GM04504 (cell line): ENCODE measurements around the gene CREB5.

Experiments used
- DNase-seq: peaks from one replicate; pipeline ENCODE4 v3.0.0-alpha.2; 2012; ENCODE audit warnings: low read depth

Gene CREB5

DNA sequence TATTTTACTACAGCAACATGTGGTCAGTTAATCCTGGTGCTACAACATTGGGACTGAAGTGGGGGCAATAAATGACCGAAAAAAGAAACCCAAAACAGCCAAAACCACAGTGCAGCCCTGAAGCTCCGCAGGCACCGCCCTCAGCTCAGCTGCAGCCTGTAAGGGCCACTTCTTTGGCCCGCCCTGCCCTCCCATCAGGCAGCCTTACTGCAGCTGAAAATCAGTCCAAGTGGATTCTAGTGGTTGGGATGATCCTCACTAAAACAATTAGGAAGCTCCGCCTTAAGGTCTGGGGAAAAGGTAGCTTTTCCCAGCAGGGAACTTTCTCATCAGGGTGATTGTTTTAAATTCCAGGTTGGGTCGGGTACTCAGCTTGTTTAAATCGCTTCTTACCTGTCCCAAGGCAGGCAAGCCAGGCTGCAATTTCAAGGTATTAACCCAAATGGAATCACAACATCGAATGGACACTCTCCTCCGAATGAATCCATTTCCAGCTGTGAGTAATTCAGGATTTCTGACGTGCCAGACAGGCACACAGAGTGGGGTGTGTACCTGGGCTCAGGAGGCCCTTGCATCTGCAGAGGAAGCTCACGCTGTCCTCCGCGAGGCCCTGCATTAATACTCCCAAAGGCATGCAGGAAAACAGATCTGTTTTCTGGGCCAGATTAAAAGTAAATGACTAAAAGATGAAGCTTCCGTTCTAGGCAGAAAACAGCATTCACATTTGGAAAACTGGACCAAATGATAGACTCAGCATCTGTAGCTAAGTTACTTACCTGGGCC is 104.3 kb downstream of the CREB5 start:
- DNase-seq: no peak

- DNase-seq: no peak
Measured at GRCh38 chr7:28517206-28517605, 104.9 kb downstream of the CREB5 start.

GRCh38 chr7:28517606-28518005 is 105.3 kb downstream of the CREB5 start:
- DNase-seq: no peak

- DNase-seq: no peak
Measured at GRCh38 chr7:28520074-28521015, 108.0 kb downstream of the CREB5 start.

DNA sequence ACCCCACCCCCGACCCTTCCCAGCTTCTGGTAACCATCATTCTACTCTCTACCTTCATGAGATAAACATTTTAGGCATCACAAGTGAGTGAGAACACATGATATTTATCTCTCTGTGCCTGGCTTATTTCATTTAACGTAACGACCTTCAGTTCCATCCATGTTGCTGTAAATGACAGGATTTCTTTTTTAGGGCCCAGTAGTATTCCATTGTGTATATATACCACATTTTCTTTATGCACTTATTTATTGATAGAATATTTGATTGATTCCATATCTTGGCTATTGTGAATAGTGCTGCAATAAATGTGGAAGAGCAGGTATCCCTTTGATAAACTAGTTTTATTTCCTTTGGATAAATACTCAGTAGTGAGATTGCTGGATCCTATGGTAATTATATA is 112.7 kb downstream of the CREB5 start:
- no peak for DNase-seq

DNA sequence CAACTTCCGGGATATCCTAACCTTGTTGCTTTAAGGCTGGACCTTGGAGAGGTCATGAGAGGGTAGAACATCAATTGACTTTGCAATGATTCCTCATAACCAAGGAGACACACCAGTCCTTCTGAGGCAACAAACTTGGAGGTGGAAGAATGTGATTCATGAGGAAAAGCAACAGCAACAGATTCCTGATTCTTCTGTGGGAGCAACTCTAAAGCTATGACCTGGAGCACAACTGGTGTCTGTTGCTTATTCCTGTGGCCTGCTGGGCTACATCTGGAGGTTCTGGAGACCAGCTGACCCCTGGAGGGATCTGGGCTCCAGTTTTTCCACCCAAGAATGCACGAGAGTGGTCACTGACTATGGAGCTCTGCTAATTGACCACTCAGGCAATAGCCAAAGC is 116.6 kb downstream of the CREB5 start:
- no peak for DNase-seq

GRCh38 chr7:28529755-28530154 is 117.4 kb downstream of the CREB5 start:
- no peak for DNase-seq

GRCh38 chr7:28530175-28530802 is 118.0 kb downstream of the CREB5 start:
- DNase-seq: no peak

DNA sequence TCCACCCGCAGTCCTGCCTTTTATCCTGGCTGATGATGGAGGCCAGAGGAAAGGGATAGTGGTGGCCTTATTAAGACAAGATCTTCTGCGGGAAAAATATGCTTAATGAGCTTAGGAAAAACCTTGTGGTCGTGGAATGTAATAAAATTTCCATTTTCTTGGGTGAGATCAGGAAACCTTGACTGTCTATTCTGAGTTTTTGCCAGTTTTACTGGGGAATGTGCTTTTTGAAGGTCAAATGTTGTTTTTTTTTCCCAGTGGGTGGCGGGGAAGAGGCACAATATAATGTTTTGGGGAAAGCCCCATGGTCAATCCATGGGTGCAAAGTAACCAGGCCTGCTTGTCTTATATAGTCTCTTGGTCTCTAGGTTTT is 118.5 kb downstream of the CREB5 start:
- no peak for DNase-seq

DNA sequence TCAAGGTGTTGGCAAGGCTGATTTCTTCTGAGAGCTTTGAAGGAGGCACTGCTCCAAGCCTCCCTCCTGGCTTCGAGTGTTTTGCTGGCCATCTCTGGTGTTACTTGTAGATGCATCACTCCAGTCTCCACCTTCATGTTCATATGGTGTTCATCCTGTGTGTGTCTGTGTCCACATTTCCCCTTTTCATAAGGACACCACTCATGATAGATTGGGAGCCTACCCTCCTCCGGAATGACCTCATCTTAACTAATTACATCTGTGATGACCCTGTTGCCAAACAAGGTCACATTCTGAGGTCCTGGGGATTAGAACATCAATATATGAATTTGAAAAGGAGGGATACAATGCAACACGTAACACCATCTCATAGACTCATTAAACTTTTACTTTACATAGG is 119.0 kb downstream of the CREB5 start:
- DNase-seq: no peak

- no peak for DNase-seq
Measured at GRCh38 chr7:28532181-28532580, 119.9 kb downstream of the CREB5 start.

- DNase-seq: no peak
Measured at GRCh38 chr7:28533267-28533666, 120.9 kb downstream of the CREB5 start.

DNA sequence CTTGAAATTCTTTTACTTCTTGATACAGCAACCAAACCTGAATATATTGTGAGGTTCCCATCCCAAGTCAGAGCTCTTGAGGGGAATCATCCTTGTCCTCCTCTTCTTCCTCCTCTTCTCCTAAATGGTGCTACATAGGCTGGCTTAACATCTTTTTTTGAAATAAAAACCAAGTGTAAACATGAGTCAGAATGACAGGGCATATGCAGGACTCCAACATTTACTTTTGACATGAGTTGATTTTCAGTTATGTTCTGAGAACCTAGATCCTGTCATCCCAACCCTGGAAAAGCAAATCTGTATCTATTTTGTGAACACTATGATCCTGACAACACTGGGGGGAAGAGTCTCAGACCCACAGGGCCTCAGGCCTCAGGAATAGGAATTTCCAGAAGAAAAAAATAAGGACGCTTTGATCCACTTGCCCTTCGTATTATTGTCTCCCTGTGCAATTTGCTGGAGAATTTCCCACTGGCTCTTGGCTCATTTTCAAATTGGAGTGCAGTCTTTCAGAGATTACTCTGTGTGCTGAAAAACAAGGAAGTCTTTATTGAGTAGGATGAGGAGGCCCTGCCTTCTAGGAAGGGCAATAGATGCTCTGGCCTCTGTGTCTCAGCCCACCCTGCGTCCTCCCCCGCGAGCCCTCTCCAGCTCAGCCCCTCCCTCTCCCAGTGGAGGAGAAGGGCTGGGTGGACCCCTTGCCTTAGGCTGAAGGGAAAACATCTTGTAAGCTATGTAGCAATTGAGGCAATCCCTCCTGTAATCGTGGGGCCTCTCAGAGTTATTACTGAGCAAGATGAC is 121.6 kb downstream of the CREB5 start:
- no peak for DNase-seq

- no peak for DNase-seq
Measured at GRCh38 chr7:28536259-28536658, 123.9 kb downstream of the CREB5 start.

GRCh38 chr7:28539289-28539981 is 127.1 kb downstream of the CREB5 start:
- no peak for DNase-seq

DNA sequence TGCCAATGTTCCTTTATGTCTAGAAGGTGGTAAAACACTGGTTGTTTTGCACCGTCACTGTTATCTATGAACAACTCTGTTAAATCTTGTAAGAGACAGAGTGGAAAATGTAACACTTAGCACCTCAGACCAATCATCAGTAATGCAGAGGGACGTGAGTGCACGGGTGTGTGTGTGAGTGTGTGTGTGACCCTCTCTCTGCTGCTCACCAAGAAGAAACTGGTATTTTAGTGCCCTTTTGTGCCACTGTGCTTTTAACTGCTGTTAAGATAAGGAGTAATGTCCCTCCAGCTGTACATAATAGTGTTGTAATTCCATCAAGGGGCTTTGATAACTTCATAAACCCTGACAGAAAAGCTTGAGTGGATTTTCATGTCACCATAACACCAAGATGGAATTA is 130.1 kb downstream of the CREB5 start:
- DNase-seq: no peak

DNA sequence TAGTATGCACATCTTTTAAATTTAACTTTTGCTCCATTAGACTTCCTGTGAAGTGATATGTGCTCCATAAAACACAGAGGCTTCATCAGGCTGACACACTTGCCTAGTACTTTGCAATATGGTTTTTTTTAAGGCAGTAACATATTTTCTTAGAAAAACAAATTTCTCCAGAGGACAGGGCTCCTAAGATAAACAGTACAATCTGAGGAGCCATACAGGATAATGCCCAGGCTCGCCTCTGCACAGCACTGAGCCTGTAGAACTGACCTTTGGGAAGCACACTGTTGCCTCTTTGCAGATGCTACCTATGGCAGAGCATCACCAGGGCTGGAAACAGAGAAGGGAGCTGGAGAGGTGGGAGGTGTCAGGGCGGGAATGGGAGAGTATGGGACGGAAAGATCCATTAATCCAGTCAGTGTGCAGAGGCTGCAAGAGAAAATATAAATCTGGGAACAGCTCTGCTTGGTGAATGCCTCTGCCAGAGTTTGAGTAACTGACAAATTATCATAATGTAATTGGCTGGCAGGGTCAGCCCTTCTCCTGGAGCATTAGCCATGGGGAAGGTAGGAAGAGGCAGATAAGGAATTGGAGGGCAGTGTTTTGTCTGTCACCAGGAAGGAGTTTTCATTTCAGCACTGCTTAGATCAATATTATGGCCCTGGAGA is 132.3 kb downstream of the CREB5 start:
- no peak for DNase-seq

GRCh38 chr7:28546067-28546466 is 133.7 kb downstream of the CREB5 start:
- DNase-seq: no peak

DNA sequence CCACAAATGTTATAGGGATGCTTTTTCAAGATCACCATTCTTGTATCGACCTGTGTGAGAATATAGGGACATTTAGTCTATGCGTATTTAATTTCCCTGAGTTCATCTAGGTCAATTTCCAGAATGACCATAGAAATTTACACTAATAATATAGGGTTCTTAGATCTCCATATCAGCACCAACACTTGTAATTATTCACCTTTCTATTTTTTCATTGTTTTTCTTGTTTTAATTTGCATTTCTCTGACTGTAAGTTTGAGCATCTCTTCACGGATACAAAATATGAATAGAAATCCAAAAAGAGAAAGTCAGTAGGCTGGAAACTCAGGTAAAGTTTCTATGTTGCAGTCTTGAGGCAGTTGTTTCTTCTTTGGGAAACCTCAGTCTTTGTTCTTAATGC is 134.8 kb downstream of the CREB5 start:
- no peak for DNase-seq

GRCh38 chr7:28548416-28548815 is 136.1 kb downstream of the CREB5 start:
- DNase-seq: no peak

- DNase-seq: no peak
Measured at GRCh38 chr7:28549998-28550397, 137.7 kb downstream of the CREB5 start.
